Loucy (cell line): Measurements from ENCODE around the gene COG2.

Experiments
- CTCF ChIP-seq: fragments of 200-600 bp; sonication (generic); conservative IDR thresholded peaks from 2 replicates; pipeline ENCODE4 v1.5.1; 2014; ENCODE audit warnings: mild to moderate bottlenecking, antibody characterized with exemption, low read length
- EZH2phosphoT487 ChIP-seq: fragments of 200-600 bp; IDR thresholded peaks from 2 replicates; pipeline ENCODE4 v1.6.1; 2018; ENCODE audit warnings: antibody characterized with exemption, mild to moderate bottlenecking, moderate library complexity, borderline replicate concordance

- no peak for TF ChIP-seq CTCF
- TF ChIP-seq EZH2phosphoT487 = no peak
Observed at GRCh38 chr1:230699716-230700115, 57.4 kb downstream of the COG2 start.
